Adrenal gland (tissue), 12 donors: ENCODE measurements around the gene HOXB2. TPM values are rescaled to one million over a fixed set of nuclear protein-coding genes. Genes with fewer than 3 reads are reported as not detected.
A peak's percentile ranks its signal among the peaks of the same experiment; 100 is the strongest.
"Not testable (repeated sequence)": the region's sequence is repeated elsewhere in the genome, so short reads cannot be mapped to it uniquely, and the experiment has no call there.

Source experiments
- DNase-seq, 7 donors: peaks; one replicate each; pipeline ENCODE4 v3.0.0-alpha.2; 2019 to 2020
- H3K27ac ChIP-seq, 5 donors: fragments of 200-600 bp; sonication (generic) in 4 of 5; 1 replicate in 3 of 5; 2 replicates in 2 of 5; pipeline versions ENCODE4 v1.5.1 to v1.8.0; 2016 to 2020; ENCODE audit warnings: mild to moderate bottlenecking in 1 of 5
- H3K27me3 ChIP-seq: fragments of 200-600 bp; 2 replicates; pipeline ENCODE4 v1.8.0; 2021
- H3K36me3 ChIP-seq, 2 donors: fragments of 200-600 bp; replicated peaks in 1 of 2; 1 replicate in 1 of 2; 2 replicates in 1 of 2; pipeline versions ENCODE4 v1.5.1 to v1.8.0; 2018 to 2022
- H3K4me1 ChIP-seq, 2 donors: fragments of 200-600 bp; replicated peaks in 1 of 2; 1 replicate in 1 of 2; 2 replicates in 1 of 2; pipeline versions ENCODE4 v1.5.1 to v1.8.0; 2018 to 2021
- H3K4me3 ChIP-seq, 4 donors: fragments of 200-600 bp; sonication (generic) in 3 of 4; one replicate each; pipeline ENCODE4 v1.5.1; 2016 to 2018
- H3K9me3 ChIP-seq, 3 donors: fragments of 200-600 bp; sonication (generic) in 1 of 3; replicated peaks in 1 of 3; 1 replicate in 2 of 3; 2 replicates in 1 of 3; pipeline versions ENCODE4 v1.5.1 to v1.8.0; 2016 to 2021
- POLR2A ChIP-seq, 2 donors: fragments of 450-650 bp; IDR thresholded peaks; one replicate each; pipeline ENCODE4 v1.6.1; 2017; ENCODE audit warnings: antibody characterized with exemption in 2 of 2, mild to moderate bottlenecking in 2 of 2, moderate library complexity in 1 of 2
- WGBS, 4 donors: extraction: QIAGEN DNeasy Blood & Tissue Kit in 2 of 4; methylation state at CpG; one replicate each; pipeline versions ENCODE4 v1.1.5 to v1.1.7; 2013 to 2017; 5-methylcytosine and 5-hydroxymethylcytosine counted together
- intact Hi-C, 2 donors: fragments of 100-400 bp; cut with DNase I; formaldehyde crosslinking; loops; one replicate each; pipeline versions ENCODE4 v1.14.1 to v1.15.0; 2022 to 2023
- polyA plus RNA-seq, 3 donors: library from polyadenylated mRNA; stranded (reverse); fragments of 200-250 nt in 2 of 3; fragments of 350-450 nt in 1 of 3; fragmentation: Illumina TruSeq in 1 of 3; extraction: RNeasy Lipid Tissue Mini Kit (QIAGEN cat#74804) in 1 of 3; gene quantifications; one replicate each; pipeline ENCODE4 v1.2.3, GENCODE V29; 2013 to 2014
- total RNA-seq, 9 donors: library from RNA; depleted of rRNA in 4 of 9; stranded (reverse); fragments of >200 nt in 4 of 9; fragments of 120-200 nt in 1 of 9; fragmentation: NEBNext Ultra II Directional in 1 of 9; extraction: Animal tissue kit (Norgen Biotek cat#: 25700) in 1 of 9; gene quantifications; one replicate each; pipeline versions ENCODE4 v1.1.0 to v1.2.4, GENCODE V29; 2013 to 2023
- TF ChIP-seq, protein P1 (sequence below), 6 experiments: fragments of 450-650 bp in 4 of 6; fragments of 200-600 bp in 2 of 6; sonication (generic) in 1 of 6; IDR thresholded peaks; 1 replicate in 5 of 6; 2 replicates in 1 of 6; pipeline versions ENCODE4 v1.5.1 to v1.8.0; 2016 to 2021; ENCODE audit warnings: antibody characterized with exemption in 6 of 6, mild to moderate bottlenecking in 2 of 6, moderate library complexity in 1 of 6
- donor health status: healthy with polysubstance abuse.
- donor health status: Bipolar disorder and iron deficiency.
- donor health status: DM: yes; HTN: yes; CAD: no.
- donor health status: DM: no; HTN: no; CAD: no.
- donor health status: DM: no; HTN: no; CAD: no.
- donor health status: DM: yes; HTN: yes; CAD: no.

Gene HOXB2
- total and polyA plus RNA-seq, 12 donors, result 6.3 to 73.6 (median 27.5) TPM

GRCh38 chr17:48510761-48511604 is 33.9 kb downstream of the HOXB2 start:
- H3K36me3 ChIP-seq, result no peaks in the 10 kb centered on the region
- TF ChIP-seq POLR2A (IDR thresholded peaks at IDR 0.05), result no peak
- TF ChIP-seq, protein P1, sequence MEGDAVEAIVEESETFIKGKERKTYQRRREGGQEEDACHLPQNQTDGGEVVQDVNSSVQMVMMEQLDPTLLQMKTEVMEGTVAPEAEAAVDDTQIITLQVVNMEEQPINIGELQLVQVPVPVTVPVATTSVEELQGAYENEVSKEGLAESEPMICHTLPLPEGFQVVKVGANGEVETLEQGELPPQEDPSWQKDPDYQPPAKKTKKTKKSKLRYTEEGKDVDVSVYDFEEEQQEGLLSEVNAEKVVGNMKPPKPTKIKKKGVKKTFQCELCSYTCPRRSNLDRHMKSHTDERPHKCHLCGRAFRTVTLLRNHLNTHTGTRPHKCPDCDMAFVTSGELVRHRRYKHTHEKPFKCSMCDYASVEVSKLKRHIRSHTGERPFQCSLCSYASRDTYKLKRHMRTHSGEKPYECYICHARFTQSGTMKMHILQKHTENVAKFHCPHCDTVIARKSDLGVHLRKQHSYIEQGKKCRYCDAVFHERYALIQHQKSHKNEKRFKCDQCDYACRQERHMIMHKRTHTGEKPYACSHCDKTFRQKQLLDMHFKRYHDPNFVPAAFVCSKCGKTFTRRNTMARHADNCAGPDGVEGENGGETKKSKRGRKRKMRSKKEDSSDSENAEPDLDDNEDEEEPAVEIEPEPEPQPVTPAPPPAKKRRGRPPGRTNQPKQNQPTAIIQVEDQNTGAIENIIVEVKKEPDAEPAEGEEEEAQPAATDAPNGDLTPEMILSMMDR (IDR thresholded peaks at IDR 0.05), result no peak
- intact Hi-C loops, result no loop called here
- peaks cover 0 to 6% of the 10 kb centered on the region in 2 donors for H3K4me1 ChIP-seq
- H3K4me3 ChIP-seq, result no peak overlapping the region
- no peak for DNase-seq
- no peaks in the 10 kb centered on the region for H3K9me3 ChIP-seq
- WGBS, 4 donors, result 63 to 73% (median 70%) methylated on average over 7 of the region's 7 CpGs
- no peak overlapping the region for H3K27ac ChIP-seq
- H3K27me3 ChIP-seq, result no peaks in the 10 kb centered on the region

- no peak for DNase-seq
- intact Hi-C loops, result no loop called here
- Histone ChIP-seq H3K27ac (no peak overlapping the region), H3K4me3 (no peak overlapping the region), H3K36me3 (no peaks in the 10 kb centered on the region), H3K27me3 (no peaks in the 10 kb centered on the region), H3K4me1 (peaks cover 0 to 11% of the 10 kb centered on the region in 2 donors), H3K9me3 (no peaks in the 10 kb centered on the region)
- 72 to 77% (median 74%) methylated on average over 2 of the region's 2 CpGs for WGBS, 4 donors
- no peak for TF ChIP-seq POLR2A (IDR thresholded peaks at IDR 0.05)
- TF ChIP-seq, protein P1 (IDR thresholded peaks at IDR 0.05), result no peak
Observed at GRCh38 chr17:48510381-48510760, 34.5 kb downstream of the HOXB2 start.

- H3K27me3 ChIP-seq, H3K4me3 ChIP-seq, H3K36me3 ChIP-seq, intact Hi-C loops, DNase-seq, H3K9me3 ChIP-seq, H3K27ac ChIP-seq: not testable (repeated sequence)
- 88 to 100% (median 94%) methylated on average over 7 of the region's 7 CpGs for WGBS, 4 donors
- H3K4me1 ChIP-seq, result peaks cover 0 to 11% of the 10 kb centered on the region in 2 donors
Observed at GRCh38 chr17:48509708-48510107, 35.2 kb downstream of the HOXB2 start.

DNA sequence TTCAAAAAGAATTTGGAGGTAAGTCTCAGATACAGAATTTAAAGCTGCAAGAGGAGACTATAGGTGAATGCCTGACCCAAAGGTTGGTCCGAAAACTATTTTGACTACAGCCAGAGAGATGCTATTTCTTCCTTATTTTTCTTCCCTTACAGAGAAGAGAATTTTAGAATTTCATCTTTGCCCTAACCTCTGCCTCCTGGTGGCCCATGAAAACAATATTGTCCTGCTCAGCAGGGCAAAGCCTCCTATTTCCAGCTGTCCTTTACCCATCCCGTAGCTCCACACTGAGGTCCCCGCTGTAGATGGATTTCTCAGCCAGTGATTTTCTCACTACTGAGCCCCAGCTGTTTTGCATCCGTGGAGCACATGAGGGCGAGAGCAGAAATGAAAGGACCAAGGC is 38.7 kb downstream of the HOXB2 start:
- no peak for DNase-seq
- Histone ChIP-seq H3K27me3 (no peaks in the 10 kb centered on the region), H3K36me3 (no peaks in the 10 kb centered on the region), H3K9me3 (no peaks in the 10 kb centered on the region), H3K27ac (peak overlapping the region in 1 of 5 donors; percentile 67), H3K4me1 (peaks cover 0 to 11% of the 10 kb centered on the region in 2 donors), H3K4me3 (no peak overlapping the region)
- no peak for TF ChIP-seq POLR2A (IDR thresholded peaks at IDR 0.05)
- WGBS, 4 donors, result 66 to 81% (median 78%) methylated on average over 5 of the region's 5 CpGs
- intact Hi-C loops, result no loop called here

GRCh38 chr17:48505788-48506187 is 39.1 kb downstream of the HOXB2 start:
- no peaks in the 10 kb centered on the region for H3K36me3 ChIP-seq
- 15 to 35% (median 27%) methylated on average over 1 of the region's 1 CpG for WGBS, 4 donors
- H3K27ac ChIP-seq, result peak overlapping the region in 1 of 5 donors; percentile 67
- no peaks in the 10 kb centered on the region for H3K9me3 ChIP-seq
- TF ChIP-seq POLR2A (IDR thresholded peaks at IDR 0.05), result no peak
- TF ChIP-seq, protein P1 (IDR thresholded peaks at IDR 0.05), result no peak
- no peaks in the 10 kb centered on the region for H3K27me3 ChIP-seq
- no peak overlapping the region for H3K4me3 ChIP-seq
- peaks cover 0 to 11% of the 10 kb centered on the region in 2 donors for H3K4me1 ChIP-seq
- intact Hi-C loops, result no loop called here
- DNase-seq, result peak; percentile 49 to 86 (median 72)
